ENCODE measurements around the gene QSOX1.
"Not testable (repeated sequence)": the region's sequence is repeated elsewhere in the genome, so short reads cannot be mapped to it uniquely, and the experiment has no call there.

DNA sequence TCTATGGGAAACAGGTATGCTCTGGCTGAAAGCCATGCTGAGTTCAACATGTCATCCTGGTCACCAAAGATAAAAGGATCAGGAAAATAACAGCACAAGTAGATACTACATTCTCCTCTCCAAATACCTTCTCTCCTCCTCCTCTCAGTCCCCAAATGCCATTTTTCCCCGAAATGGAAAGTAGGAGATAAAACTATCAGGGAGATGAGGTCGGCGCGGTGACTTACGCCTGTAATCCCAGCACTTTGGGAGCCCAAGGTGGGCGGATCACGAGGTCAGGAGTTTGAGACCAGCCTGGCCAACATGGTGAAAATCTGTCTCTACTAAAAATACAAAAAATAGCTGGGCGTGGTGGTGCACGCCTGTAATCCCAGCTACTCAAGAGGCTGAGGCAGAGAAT is 21.0 kb upstream of the QSOX1 start:
- TF ChIP-seq, protein P1, sequence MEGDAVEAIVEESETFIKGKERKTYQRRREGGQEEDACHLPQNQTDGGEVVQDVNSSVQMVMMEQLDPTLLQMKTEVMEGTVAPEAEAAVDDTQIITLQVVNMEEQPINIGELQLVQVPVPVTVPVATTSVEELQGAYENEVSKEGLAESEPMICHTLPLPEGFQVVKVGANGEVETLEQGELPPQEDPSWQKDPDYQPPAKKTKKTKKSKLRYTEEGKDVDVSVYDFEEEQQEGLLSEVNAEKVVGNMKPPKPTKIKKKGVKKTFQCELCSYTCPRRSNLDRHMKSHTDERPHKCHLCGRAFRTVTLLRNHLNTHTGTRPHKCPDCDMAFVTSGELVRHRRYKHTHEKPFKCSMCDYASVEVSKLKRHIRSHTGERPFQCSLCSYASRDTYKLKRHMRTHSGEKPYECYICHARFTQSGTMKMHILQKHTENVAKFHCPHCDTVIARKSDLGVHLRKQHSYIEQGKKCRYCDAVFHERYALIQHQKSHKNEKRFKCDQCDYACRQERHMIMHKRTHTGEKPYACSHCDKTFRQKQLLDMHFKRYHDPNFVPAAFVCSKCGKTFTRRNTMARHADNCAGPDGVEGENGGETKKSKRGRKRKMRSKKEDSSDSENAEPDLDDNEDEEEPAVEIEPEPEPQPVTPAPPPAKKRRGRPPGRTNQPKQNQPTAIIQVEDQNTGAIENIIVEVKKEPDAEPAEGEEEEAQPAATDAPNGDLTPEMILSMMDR (conservative IDR thresholded peaks at IDR 0.05; ENCODE audit: low read depth, low read length) = not testable (repeated sequence)
- TF ChIP-seq EZH2 (IDR thresholded peaks at IDR 0.05; ENCODE audit: low read length, unreplicated experiment); EZH2phosphoT487 (IDR thresholded peaks at IDR 0.05; ENCODE audit: borderline replicate concordance, low read length): not testable (repeated sequence)

Data from PC-3 (cell line).